ENCODE data around the gene PPARG. TPM values are rescaled to one million over a fixed set of nuclear protein-coding genes. Genes with fewer than 3 reads are reported as not detected.

Gene PPARG
- total RNA-seq, 4 donors from 2014 or later: 20.0 to 64.2 (median 29.6) TPM

- no peaks in the 10 kb centered on the region for H3K36me3 ChIP-seq
- no peak overlapping the region for H3K4me3 ChIP-seq
- H3K27ac ChIP-seq: no peak overlapping the region
- TF ChIP-seq CTCF (IDR thresholded peaks at IDR 0.05) (no peak), EP300 (IDR thresholded peaks at IDR 0.05) (no peak), POLR2A (IDR thresholded peaks at IDR 0.05) (no peak)
- H3K27me3 ChIP-seq: no peaks in the 10 kb centered on the region
- no peaks in the 10 kb centered on the region for H3K9me3 ChIP-seq
- no peak for DNase-seq (ENCODE audit: low spot score in 2 of 2)
- no peaks in the 10 kb centered on the region for H3K4me1 ChIP-seq
- 91 to 92% methylated on average over 1 of the region's 1 CpG for WGBS, 2 donors
These were observed 80.7 kb downstream of the PPARG start for GRCh38 chr3:12369598-12369997.

- Histone ChIP-seq H3K9me3 (no peaks in the 10 kb centered on the region), H3K4me3 (no peak overlapping the region), H3K4me1 (no peaks in the 10 kb centered on the region), H3K27ac (no peak overlapping the region), H3K36me3 (no peaks in the 10 kb centered on the region), H3K27me3 (no peaks in the 10 kb centered on the region)
- WGBS, 2 donors: 35 to 47% methylated on average over 2 of the region's 2 CpGs
- TF ChIP-seq CTCF (IDR thresholded peaks at IDR 0.05): no peak
- no peak for DNase-seq (ENCODE audit: low spot score in 2 of 2)
These were observed 81.9 kb downstream of the PPARG start for GRCh38 chr3:12370758-12371157.

GRCh38 chr3:12371525-12372140 is 82.8 kb downstream of the PPARG start:
- Histone ChIP-seq H3K4me3 (no peak overlapping the region), H3K27ac (no peak overlapping the region), H3K27me3 (no peaks in the 10 kb centered on the region), H3K4me1 (no peaks in the 10 kb centered on the region), H3K9me3 (no peaks in the 10 kb centered on the region), H3K36me3 (no peaks in the 10 kb centered on the region)
- WGBS, 2 donors: 68 to 75% methylated on average over 6 of the region's 6 CpGs
- TF ChIP-seq CTCF (IDR thresholded peaks at IDR 0.05) (no peak), EP300 (IDR thresholded peaks at IDR 0.05) (no peak), POLR2A (IDR thresholded peaks at IDR 0.05) (no peak)
- no peak for DNase-seq (ENCODE audit: low spot score in 2 of 2)

DNA sequence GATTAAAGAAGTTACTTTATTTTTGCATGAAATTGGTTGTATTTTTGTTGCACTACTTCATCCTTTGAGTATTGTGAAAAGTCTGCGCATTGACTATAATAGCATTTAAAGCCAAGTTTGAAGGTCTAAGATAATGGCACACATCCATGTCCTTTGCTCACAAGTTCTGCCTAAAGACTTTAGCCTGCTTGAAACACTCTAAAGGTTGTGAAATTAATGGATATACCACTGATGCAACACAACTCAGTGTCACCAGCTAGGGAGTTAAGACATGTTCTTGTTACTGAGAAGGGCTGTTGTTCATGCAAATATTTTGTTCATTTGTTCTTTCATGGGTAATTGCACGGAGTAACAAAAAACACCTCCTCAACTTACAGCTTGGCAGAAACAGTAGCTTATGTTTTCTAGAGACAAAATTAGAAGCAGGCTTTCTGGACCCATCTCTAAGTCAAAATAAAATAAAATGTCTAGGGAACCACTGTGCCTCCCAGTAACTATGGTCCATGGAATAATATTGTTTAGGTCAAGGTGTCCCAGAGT is 83.9 kb downstream of the PPARG start:
- Histone ChIP-seq H3K27me3 (no peaks in the 10 kb centered on the region), H3K36me3 (no peaks in the 10 kb centered on the region), H3K9me3 (no peaks in the 10 kb centered on the region), H3K27ac (no peak overlapping the region), H3K4me3 (no peak overlapping the region), H3K4me1 (no peaks in the 10 kb centered on the region)
- 63 to 66% methylated on average over 2 of the region's 2 CpGs for WGBS, 2 donors
- DNase-seq (ENCODE audit: low spot score in 2 of 2): no peak
- TF ChIP-seq POLR2A (IDR thresholded peaks at IDR 0.05) (no peak), CTCF (IDR thresholded peaks at IDR 0.05) (no peak), EP300 (IDR thresholded peaks at IDR 0.05) (no peak)

DNA sequence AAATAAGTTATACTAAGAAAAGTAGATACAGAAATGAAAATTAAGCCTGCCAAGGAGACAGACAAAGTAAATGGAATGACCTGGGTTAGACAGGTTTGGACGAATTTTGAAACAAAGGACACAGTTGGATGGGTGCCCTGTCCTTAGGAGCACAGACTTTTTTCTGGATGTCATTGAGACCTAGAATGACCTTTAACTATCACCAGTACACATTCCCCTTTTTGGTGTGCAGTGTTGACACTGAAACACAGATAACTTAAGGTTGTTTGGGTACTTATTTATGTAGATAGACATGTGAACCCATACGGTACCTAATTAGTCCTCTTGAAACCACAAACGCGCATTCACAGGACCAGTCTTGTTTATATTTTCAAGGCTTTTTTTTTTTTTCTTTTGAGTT is 86.7 kb downstream of the PPARG start:
- no peaks in the 10 kb centered on the region for H3K4me1 ChIP-seq

More for the DNA sequence above, 86.7 kb downstream of the PPARG start:
- TF ChIP-seq CTCF (IDR thresholded peaks at IDR 0.05) (no peak), POLR2A (IDR thresholded peaks at IDR 0.05) (no peak), EP300 (IDR thresholded peaks at IDR 0.05) (no peak)
- H3K27me3 ChIP-seq: no peaks in the 10 kb centered on the region
- no peaks in the 10 kb centered on the region for H3K36me3 ChIP-seq
- no peak overlapping the region for H3K27ac ChIP-seq
- H3K9me3 ChIP-seq: no peaks in the 10 kb centered on the region
- 75 to 77% methylated on average over 4 of the region's 4 CpGs for WGBS, 2 donors
- no peak overlapping the region for H3K4me3 ChIP-seq
- no peak for DNase-seq (ENCODE audit: low spot score in 2 of 2)
